ENCODE data around the gene SLC23A1. TPM values are rescaled to one million over a fixed set of nuclear protein-coding genes. Genes with fewer than 3 reads are reported as not detected.

Gene SLC23A1
- polyA plus RNA-seq (2012; ENCODE audit: insufficient read depth, insufficient read length): 7.0 TPM

DNA sequence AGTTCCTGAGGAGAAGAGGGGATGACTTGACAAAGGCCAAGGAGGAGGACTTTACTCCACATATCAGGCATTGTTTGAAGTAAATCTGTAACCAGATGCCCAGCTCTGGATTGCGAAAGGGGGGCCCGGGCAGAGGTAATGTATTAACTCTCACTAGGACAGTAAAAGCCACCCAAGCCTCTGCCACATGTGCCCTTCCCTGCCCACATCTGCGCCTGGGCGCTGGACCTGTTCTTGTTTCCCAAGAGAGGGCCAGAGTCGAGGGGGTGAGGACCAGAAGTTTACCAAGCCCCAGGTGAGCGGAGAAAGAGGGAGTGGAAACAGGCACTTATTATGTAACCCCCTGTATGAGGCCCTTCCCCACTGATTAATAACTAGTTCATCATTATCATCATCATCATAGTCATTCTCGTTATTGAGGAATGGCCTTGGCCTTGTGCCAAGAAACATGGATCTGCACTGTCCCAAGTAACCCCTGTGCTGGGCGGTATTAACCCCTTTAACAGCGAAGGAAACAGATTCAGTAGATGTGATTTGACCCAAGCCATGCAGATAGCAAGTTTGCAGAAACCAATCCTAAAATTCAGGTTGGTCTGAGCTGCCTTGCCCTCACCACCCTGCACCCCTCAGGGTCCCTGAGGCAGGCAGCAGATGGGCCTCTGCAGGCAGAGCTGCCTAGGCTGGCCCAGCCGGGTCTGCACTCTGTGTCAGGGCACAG, at the start of gene SLC23A1:
SLC23A1 (minus strand) TSS at position 23 of the 718 bp plus-strand sequence. CDS start 44 bp downstream, outside the sequence.
- DNase-seq (ENCODE audit: low read depth, low spot score): no peak
- no peak within 1 kb of the TSS for H3K4me3 ChIP-seq (ENCODE audit: low read length)

DNA sequence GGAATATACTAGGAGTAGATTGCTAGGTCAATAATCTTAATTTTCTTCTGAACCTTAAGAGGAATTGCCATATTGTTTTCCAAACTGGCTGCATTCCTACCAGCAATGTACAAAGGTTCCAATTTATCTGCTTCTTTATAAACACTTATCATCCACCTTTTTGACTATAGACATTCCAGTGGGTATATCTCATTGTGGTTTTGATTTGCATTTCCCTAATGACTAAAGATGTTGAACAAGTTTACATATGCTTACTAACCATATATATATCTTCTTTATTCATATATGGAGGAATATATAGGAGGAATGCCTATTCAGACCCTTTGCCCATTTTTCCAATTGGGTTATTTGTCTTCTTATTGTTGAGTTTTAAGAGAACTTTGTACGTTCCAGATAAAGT, 48.6 kb upstream of the SLC23A1 start:
- H3K4me3 ChIP-seq (ENCODE audit: low read length): no peak overlapping the region
- DNase-seq (ENCODE audit: low read depth, low spot score): no peak

DNA sequence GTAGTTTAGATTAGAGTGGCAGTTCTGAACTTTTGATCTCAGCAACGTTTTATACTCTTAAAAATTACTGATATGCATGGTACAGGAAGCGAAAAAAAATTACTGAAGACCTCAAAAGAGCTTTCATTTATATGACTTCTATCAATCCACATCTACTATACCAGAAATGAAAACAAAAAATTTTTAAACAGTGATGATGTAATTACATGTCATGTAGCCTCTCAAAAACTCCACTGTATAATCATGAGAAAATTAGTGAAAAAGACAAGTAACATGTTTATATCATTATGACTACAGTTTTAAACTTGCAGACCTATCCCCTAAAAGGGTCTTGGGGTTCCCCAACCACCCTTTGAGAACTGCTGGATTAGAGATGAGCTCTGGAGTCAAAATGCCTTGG, 46.9 kb upstream of the SLC23A1 start:
- no peak overlapping the region for H3K4me3 ChIP-seq (ENCODE audit: low read length)
- no peak for DNase-seq (ENCODE audit: low read depth, low spot score)

DNA sequence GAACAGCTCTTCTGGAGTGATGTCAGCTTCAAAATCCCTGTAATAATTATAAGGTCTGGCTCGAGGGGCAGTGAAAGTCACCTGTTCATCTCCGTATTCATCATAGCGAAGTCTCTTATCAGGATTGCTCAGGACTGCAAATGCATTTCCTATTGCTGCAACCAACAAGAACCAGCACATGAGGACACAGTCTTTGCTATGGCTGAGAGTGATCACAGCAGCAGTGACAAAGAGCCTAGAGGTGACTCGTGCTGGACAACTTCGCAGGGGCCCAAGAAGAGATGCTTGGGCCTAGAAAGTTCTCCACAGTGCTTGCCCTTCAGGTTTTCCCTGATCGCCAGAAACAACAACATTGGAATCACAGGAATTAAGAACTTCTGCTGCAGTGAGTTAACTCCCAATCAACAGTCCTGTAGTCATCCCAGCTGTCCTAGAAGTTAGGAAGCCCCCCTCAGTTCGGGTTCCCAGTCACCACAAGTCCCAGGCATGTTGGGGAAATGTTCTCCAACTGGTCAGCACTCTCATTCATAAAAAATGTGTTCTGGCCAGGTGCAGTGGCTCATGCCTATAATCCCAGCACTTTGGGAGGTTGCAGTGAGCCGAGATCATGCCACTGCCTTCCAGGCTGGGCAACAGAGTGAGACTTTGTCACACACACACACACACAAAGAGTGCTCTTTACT, 43.2 kb upstream of the SLC23A1 start:
- DNase-seq (ENCODE audit: low read depth, low spot score): no peak

DNA sequence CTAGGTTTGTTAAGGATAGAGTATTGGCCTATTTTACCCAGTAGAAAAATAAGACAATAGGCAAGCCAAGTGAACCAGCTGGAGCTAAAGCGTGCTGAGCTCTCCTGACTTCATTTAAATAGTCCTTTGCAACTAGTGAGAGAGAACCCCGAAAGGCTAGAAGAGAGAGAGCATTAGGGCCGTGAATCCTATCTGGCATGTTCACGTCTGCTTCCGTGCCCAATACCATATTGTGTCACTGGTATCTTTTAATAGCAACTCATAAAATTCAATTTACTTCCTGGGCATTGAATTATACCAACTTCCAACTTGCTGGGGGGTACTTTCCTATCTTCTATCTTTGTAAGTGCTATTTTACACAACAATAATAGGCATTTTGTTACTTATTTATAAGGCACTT, 42.4 kb upstream of the SLC23A1 start:
- no peak overlapping the region for H3K4me3 ChIP-seq (ENCODE audit: low read length)
- DNase-seq (ENCODE audit: low read depth, low spot score): no peak

More for the DNA sequence above, 43.2 kb upstream of the SLC23A1 start:
- H3K4me3 ChIP-seq (ENCODE audit: low read length): no peak overlapping the region

DNA sequence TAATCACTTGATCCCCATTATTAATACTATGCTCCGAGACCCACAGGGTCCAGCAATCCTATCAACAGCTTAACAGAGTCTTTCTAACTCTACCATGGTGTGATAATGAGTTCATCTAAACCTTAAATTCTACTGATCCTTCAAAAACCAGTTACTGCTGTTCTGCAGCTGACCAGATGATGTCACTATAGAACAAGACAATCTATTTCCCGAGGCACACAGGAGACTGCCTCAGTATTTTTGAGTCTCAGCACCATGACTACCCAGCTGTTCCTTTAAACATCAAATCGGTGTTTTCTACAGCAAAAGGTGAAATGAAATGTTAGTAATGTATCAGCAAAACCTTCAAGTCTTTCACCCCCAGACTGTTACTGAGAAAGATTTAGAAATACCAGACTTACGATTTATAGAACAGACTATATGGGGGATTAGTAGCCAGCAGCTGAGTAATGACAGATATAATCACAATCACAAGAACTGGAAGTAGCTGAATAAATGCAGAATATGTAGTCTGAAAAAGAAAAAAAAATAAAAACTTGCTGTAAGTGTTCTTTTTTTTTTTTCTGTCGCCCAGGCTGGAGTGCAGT, 39.3 kb upstream of the SLC23A1 start:
- peak; percentile 78 for DNase-seq (ENCODE audit: low read depth, low spot score)
- no peak overlapping the region for H3K4me3 ChIP-seq (ENCODE audit: low read length)

DNA sequence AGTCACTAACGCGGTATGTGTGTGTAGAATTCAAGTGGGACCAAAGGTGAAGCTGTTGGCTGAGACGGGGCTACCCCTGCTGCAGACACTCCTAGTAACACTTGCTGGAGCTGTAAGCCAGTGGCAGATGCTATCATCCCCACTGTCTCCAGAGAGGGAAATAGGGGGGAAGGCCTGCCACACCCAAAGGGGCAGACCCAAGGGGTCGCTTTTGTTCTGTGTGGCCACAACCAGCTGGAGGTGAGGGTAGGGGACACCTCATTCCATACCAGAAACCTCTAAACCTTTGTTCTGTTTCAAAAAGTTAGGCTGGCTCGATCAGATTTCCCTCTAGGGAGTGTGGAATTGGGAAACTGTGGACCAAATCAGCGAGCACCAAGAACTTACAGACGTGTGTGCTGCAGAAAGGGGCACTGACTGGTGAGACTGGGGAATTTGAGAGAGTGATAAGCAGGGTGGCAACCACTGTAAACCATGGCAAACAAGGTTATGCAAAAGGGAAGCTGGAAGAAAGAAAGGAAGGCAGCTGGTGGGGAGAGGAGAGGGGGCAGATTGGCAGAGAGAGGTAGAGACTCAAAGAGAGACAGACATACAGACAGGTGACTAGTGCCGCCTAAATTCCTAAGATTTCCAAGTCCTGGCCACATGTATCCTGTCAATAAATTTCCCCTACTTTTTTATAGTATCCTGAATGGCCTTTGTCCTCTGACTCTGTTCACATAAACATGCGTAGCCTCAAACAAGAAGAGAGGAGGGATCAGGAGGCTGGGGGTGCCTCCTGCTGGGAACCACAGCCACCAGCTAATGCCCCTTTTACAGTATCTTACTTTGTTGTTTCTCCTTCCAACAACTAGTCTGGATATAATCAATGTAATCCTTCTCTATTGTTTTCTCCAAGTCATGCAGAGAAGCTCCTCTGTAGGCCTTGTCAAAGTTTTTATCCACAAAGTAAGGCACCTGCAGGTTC, 36.4 kb upstream of the SLC23A1 start:
- no peak for DNase-seq (ENCODE audit: low read depth, low spot score)
- H3K4me3 ChIP-seq (ENCODE audit: low read length): no peak overlapping the region

DNA sequence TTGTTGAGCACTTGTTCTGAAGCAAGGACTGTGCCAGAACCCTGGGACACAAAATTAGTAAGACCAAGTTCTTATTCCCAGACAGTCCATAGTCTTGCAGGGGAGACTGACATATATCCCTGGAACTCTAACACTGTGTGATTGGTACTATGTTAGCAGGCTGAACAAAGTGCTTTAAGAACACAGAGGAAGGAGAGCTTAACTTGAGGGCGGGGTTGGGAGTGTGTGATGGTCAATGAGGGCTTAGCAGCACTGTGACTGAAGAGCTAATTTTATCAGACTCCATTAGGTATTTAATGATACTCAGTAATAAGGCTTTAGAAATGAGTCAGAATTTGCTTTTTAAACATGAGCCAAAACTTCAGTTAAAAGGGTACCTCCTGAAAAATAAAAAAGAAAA, 35.7 kb upstream of the SLC23A1 start:
- H3K4me3 ChIP-seq (ENCODE audit: low read length): no peak overlapping the region
- DNase-seq (ENCODE audit: low read depth, low spot score): no peak

DNA sequence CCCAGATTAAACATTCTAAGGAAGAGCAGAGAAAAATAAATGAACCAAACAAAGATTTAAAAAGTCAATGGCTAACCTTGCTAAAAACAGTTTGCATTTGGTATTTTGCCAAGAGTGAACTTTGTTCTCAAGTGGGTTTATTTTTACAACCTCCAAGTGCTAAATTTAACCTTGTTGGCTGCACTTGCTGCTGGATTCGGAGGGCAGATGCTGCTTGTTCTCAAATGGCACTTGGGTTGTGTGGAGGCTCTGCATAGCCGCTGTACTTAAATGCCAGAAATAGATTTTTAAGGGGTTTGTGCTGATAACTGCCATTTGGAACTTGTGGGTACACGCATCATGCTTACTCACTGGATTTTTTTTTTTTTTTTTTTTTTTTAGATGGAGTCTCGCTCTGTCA, 34.1 kb upstream of the SLC23A1 start:
- no peak overlapping the region for H3K4me3 ChIP-seq (ENCODE audit: low read length)
- peak; percentile 31 for DNase-seq (ENCODE audit: low read depth, low spot score)

DNA sequence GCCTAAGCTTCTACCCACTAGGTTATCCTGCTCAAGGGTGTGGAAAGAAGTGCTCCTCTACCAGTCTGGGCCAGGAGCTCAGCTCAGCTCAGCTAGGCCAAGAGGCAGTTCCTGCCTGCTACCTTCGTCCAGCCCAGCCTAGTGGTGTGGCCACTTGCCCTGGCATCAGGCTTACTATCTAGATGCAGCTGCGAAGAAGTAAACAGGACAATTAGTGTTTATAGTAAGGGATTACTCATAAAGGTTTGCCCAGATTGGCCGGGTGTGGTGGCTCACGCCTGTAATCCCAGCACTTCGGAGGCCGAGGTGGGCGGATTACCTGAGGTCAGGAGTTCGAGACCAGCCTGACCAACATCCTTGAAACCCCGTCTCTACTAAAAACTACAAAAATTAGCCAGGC, 33.6 kb upstream of the SLC23A1 start:
- no peak for DNase-seq (ENCODE audit: low read depth, low spot score)

DNA sequence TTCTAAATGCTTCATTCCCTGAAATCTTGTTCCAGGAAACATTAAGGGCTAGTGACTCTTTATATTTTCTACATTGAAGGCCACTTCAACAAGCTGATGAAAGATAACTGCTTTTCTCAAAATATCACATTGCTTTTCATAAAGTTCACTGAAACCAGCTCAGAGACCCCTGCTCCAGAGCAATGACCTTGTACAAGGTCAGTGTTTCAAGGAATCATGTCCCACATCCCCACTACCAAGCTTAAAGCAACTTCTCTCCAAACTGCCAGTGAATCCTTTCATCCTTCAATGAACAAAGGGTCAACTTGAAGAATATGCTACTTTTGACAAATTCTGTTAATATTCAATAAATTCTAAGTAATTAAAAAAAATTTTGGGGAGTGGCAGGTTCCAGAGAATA, 32.8 kb upstream of the SLC23A1 start:
- no peak overlapping the region for H3K4me3 ChIP-seq (ENCODE audit: low read length)
- no peak for DNase-seq (ENCODE audit: low read depth, low spot score)

More for the DNA sequence above, 33.6 kb upstream of the SLC23A1 start:
- no peak overlapping the region for H3K4me3 ChIP-seq (ENCODE audit: low read length)

DNA sequence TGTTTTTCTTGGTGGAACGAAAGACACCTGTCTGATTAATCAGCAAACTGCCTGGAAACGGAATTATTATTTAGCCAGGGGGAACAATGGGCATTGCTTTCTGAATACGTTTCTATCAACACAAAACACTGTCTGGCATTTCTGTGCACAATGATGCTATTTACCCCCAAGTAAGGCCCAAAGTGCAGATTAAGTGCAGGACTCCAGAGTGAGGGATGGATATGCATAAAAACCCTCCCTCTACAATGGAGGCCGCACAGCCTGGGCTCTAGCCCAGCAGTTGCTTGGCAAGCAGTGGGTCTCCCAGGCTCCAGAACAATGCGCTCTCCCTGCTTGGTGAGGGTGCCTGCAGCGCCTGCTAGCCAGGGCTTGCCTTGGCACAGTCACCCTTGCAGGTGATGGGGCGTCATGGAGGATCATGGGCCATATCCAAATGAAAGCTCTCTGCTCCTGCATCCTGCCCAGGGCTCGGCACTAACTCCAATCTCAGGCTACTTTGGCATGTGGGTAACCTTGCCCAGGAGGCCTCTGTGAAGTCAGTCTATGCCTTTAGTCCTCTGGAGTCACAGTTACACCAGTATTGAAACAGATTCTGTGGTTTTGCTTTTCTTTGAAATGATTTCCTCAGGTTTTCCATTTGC, 32.2 kb upstream of the SLC23A1 start:
- DNase-seq (ENCODE audit: low read depth, low spot score): no peak

DNA sequence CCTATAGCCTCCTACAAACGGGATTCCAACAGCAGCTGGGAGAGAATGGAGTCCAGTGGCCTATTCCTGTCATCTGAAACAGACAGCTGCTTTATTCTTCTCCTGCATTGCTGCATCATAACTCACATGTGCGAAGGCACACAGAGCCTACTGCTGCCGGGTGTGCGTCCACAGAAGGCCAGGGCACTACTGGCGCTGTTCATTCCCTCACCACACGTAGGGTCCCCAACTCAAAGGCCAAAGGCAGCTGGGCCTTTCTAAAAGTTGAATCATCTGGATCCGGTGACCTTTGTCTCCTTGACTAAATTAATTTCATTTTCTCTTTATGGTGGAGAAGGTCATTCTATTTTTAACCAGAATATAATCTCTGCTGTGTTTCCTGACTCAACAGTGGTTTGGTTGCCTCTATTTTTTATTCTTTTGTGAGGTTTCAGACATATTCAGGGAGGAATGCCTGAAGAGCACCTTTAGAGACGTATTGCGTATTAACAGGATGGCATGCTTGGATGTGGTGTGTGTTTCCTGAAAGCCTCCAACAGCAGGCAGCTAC, 31.6 kb upstream of the SLC23A1 start:
- no peak overlapping the region for H3K4me3 ChIP-seq (ENCODE audit: low read length)
- no peak for DNase-seq (ENCODE audit: low read depth, low spot score)

More for the DNA sequence above, 32.2 kb upstream of the SLC23A1 start:
- no peak overlapping the region for H3K4me3 ChIP-seq (ENCODE audit: low read length)

DNA sequence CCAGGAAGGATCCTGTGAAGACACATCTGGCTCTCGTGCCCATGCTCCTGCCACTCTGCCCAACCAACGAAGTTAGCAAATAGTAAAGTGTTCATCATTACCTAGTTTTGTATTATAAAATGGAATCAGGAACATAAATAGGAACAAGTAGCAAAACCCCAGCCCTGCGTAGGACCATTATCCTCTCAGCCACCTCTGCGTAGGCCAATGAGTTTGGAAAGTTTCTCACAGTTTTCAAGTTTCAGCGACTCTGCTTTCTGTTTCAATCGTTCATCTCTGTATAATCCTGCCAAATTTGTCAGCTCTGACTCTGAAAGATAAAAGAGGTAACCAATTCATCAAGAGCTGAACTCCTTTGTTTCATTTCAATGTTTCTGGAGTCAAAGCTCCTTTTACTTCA, 30.9 kb upstream of the SLC23A1 start:
- H3K4me3 ChIP-seq (ENCODE audit: low read length): no peak overlapping the region
- DNase-seq (ENCODE audit: low read depth, low spot score): no peak

DNA sequence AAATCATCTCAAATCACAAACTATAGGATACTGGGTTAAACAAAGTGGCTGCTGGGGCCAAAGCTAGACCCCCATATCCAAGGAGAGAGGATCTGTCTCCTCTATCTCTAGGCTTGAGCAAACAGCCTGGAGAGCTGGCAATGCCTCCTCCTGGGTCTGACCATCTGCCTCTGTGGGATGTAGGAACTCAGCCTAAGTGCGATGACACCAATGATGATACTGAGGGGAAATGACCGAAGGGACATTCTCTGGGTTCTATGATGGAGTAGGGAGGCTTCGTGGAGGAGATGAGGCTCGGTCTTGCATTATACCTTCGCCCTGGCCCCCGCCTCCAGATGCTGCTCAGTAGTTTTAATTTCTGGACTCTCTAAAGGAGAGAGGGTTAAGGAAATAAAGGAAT, 30.1 kb upstream of the SLC23A1 start:
- no peak overlapping the region for H3K4me3 ChIP-seq (ENCODE audit: low read length)
- DNase-seq (ENCODE audit: low read depth, low spot score): no peak

DNA sequence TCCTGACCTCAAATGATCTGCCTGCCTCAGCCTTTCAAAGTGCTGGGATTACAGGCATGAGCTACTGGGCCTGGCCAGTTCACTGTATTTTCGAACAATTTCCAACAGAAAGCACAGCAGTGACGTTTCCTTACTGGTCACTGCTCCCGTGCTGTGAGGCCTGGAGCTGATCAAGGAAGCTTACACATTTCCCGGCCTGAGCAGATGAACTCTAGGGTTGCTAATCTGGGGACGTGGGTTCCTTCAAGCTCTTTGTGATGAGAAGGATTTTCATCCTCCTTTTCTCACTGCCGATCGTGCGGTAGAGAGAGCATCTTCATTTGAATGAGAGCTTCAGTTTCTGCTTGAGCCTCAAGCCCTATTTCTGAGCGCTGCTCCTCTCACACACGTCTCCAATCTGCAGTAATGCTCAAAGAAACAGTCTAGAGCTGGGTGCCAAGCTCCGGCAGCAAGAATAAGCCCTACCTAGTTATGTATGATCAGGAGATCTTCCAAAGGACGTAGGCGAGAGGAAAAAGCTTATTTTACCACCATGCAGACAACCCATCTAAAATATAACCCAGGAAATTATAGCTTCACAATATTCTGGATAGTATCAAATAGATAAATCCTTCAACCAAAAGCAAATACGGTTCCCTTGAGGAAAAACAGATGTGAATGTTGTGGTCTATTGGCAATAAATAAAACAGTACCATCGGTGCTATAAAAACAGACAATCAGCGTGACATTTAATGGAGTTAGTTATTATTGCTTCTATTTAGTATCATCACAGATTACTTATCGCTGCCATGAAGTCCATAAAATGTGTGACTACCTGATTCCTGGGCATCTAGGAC, 28.1 kb upstream of the SLC23A1 start:
- no peak for DNase-seq (ENCODE audit: low read depth, low spot score)
- no peak overlapping the region for H3K4me3 ChIP-seq (ENCODE audit: low read length)

DNA sequence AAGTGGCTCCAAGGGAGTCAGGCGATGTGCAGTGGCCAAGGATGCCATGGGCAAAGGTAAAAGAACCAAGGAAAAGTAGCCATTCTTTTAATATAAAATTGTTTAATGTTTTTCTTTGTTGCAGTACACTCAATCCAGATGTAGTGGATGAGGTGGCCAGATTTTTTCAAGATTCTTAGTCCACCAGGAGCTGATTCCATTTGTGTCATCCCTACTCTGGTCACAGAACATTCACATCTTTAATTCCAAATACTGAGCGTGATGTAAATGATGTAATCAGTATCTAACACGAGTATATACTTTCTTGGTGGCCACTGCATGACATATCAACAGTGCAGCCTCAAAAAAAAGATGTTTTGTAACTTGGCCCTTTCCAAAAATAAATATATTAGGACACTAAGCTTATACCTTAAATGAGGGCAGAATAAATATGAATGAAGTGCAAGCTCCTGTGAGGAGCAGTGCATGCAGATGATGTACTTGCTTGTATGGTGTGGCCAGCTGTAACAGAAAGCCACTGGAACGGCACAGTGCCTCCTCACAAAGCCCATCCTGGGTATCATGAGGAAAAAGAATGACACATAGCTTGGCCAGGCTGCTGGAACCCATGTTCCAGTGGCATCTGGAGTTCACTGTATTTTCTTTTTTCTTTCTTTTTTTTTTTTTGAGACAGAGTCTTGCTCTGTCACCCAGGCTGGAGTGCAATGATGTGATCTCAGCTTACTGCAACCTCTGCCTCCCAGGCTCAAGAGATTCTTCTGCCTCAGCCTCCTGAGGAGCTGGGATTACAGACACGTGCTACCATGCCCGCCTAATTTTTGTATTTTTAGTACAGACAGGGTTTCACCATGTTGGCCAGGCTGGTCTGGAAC, 27.3 kb upstream of the SLC23A1 start:
- DNase-seq (ENCODE audit: low read depth, low spot score): no peak
- H3K4me3 ChIP-seq (ENCODE audit: low read length): no peak overlapping the region

Data from Jurkat, Clone E6-1 (cell line).